DOHH2 (cell line): ENCODE data around the gene VPS26A.

Source experiments
- H3F3A ChIP-seq: fragments of 200-600 bp; sonication (generic), shearing (Covaris generic); 2 replicates; pipeline ENCODE4 v1.6.0; 2016; ENCODE audit warnings: antibody characterized with exemption, mild to moderate bottlenecking; ENCODE audit not compliant: control insufficient read depth, insufficient read depth
- H3K27ac ChIP-seq: fragments of 200-600 bp; sonication (generic); 2 replicates; pipeline ENCODE4 v1.5.1; 2014; ENCODE audit warnings: low read depth, mild to moderate bottlenecking, low read length, moderate library complexity
- H3K27me3 ChIP-seq: fragments of 200-600 bp; sonication (generic); 2 replicates; pipeline ENCODE4 v1.6.1; 2014; ENCODE audit warnings: mild to moderate bottlenecking, low read length, mixed read lengths; ENCODE audit not compliant: control insufficient read depth
- H3K36me3 ChIP-seq: fragments of 200-600 bp; sonication (generic); 2 replicates; pipeline ENCODE4 v1.6.1; 2014; ENCODE audit warnings: mild to moderate bottlenecking, low read length, moderate library complexity, mixed read lengths; ENCODE audit not compliant: control insufficient read depth
- H3K4me1 ChIP-seq: fragments of 200-600 bp; sonication (generic); 2 replicates; pipeline ENCODE4 v1.6.1; 2014; ENCODE audit warnings: mild to moderate bottlenecking, low read length, mixed read lengths; ENCODE audit not compliant: control insufficient read depth
- H3K4me2 ChIP-seq: fragments of 200-600 bp; sonication (generic); 2 replicates; pipeline ENCODE4 v1.6.0; 2014; ENCODE audit warnings: mild to moderate bottlenecking, low read length, moderate library complexity
- H3K4me3 ChIP-seq: fragments of 200-600 bp; sonication (generic); 2 replicates; pipeline ENCODE4 v1.5.1; 2014; ENCODE audit warnings: mild to moderate bottlenecking, low read length, mixed read lengths
- H3K79me2 ChIP-seq: fragments of 200-600 bp; sonication (generic); 2 replicates; pipeline ENCODE4 v1.6.1; 2014; ENCODE audit warnings: mild to moderate bottlenecking, low read length, mixed read lengths; ENCODE audit not compliant: control insufficient read depth
- H3K9me2 ChIP-seq: fragments of 200-600 bp; sonication (generic); replicated peaks from 2 replicates; pipeline ENCODE4 v1.6.1; 2014; ENCODE audit warnings: mild to moderate bottlenecking, low read length, mixed read lengths; ENCODE audit not compliant: control insufficient read depth
- H3K9me3 ChIP-seq: fragments of 200-600 bp; sonication (generic); 2 replicates; pipeline ENCODE4 v1.6.1; 2014; ENCODE audit warnings: antibody characterized with exemption, low read length, mixed read lengths; ENCODE audit not compliant: control insufficient read depth, insufficient read depth
- H4K20me1 ChIP-seq: fragments of 200-600 bp; sonication (generic); 2 replicates; pipeline ENCODE4 v1.6.0; 2014; ENCODE audit warnings: low read depth, mild to moderate bottlenecking, antibody characterized with exemption, low read length, moderate library complexity; ENCODE audit not compliant: control insufficient read depth, insufficient read depth
- EZH2phosphoT487 ChIP-seq: fragments of 200-600 bp; sonication (generic); IDR thresholded peaks from 2 replicates; pipeline ENCODE4 v1.6.1; 2017; ENCODE audit warnings: borderline replicate concordance, mild to moderate bottlenecking, antibody characterized with exemption, low read length, moderate library complexity, mixed read lengths
- TF ChIP-seq, protein P1 (sequence below): fragments of 200-600 bp; sonication (generic); IDR thresholded peaks from one replicate; pipeline ENCODE4 v1.5.1; 2014; ENCODE audit warnings: antibody characterized with exemption, mild to moderate bottlenecking, low read depth, low read length; ENCODE audit not compliant: poor library complexity, severe bottlenecking

Gene VPS26A

DNA sequence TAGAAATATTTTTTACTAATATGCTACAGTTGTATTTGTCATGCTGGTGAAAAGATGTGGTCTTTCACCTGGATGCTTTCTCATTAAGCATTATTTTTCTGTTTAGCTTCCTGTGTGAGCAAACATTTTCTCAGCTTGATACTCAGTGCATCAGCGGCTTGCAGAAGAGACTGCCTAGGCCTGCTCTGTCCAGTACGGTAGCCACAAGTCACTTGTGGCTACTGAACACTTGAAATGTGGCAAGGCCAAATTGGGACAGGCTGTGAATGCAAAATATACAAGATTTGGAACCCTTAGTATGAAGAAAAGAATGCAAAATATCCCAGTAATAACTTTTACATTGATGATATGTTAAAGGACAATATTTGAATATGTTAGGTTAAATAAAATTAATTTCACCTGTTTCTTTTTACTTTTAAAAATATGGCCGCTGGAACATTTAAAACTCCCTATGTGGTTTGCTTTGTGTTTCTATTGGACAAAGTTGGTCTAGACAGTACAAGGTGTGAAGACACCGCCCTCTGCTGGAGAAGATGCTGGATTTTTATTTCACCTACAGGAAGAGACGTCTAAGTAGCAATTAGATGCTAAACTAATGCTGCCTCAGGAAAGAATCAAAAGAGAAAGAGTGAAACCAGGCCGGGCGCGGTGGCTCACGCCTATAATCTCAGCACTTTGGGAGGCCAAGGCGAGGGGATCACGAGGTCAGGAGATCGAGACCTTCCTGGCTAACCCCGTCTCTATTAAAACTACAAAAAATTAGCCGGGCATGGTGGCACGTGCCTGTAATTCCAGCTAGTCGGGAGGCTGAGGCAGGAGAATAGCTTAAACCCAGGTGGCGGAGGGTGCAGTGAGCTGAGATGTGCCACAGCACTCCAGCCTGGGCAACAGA, 30.8 kb upstream of the VPS26A start:
- peaks cover 21% of the 10 kb centered on the region for H3K4me1 ChIP-seq
- no peaks in the 10 kb centered on the region for H3K9me2 ChIP-seq
- H3K9me3 ChIP-seq: no peaks in the 10 kb centered on the region
- no peak overlapping the region for H3K4me2 ChIP-seq
- H3K27ac ChIP-seq: no peak overlapping the region
- H3F3A ChIP-seq: no peaks in the 10 kb centered on the region
- no peaks in the 10 kb centered on the region for H3K27me3 ChIP-seq
- H3K79me2 ChIP-seq: no peaks in the 10 kb centered on the region
- H3K36me3 ChIP-seq: no peaks in the 10 kb centered on the region
- no peak for TF ChIP-seq EZH2phosphoT487
- TF ChIP-seq, protein P1, sequence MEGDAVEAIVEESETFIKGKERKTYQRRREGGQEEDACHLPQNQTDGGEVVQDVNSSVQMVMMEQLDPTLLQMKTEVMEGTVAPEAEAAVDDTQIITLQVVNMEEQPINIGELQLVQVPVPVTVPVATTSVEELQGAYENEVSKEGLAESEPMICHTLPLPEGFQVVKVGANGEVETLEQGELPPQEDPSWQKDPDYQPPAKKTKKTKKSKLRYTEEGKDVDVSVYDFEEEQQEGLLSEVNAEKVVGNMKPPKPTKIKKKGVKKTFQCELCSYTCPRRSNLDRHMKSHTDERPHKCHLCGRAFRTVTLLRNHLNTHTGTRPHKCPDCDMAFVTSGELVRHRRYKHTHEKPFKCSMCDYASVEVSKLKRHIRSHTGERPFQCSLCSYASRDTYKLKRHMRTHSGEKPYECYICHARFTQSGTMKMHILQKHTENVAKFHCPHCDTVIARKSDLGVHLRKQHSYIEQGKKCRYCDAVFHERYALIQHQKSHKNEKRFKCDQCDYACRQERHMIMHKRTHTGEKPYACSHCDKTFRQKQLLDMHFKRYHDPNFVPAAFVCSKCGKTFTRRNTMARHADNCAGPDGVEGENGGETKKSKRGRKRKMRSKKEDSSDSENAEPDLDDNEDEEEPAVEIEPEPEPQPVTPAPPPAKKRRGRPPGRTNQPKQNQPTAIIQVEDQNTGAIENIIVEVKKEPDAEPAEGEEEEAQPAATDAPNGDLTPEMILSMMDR: peak; percentile 74
- no peaks in the 10 kb centered on the region for H4K20me1 ChIP-seq
- H3K4me3 ChIP-seq: no peak overlapping the region

DNA sequence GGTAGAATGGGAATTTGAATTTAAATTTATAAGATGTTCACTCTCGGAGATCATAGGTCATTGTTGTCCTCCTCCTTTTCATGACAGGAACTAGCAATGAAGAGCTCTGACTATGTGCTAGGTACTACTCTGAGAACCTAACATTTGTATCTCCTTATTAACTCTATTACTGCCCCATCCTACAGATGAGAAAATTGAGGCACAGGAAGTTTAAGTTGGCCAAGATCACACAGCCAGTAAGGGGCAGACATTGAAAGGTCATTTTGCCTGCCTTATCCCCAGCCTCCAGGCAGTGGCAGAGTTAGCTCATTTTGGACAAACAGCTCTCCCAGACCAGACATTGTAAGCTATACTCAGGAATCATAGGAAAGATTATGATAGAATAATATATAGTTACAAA, 30.0 kb upstream of the VPS26A start:
- Histone ChIP-seq H3K4me3 (no peak overlapping the region), H3K79me2 (no peaks in the 10 kb centered on the region), H3K27me3 (no peaks in the 10 kb centered on the region), H3K4me2 (no peak overlapping the region), H3K9me3 (no peaks in the 10 kb centered on the region), H3F3A (no peaks in the 10 kb centered on the region), H3K4me1 (peaks cover 14% of the 10 kb centered on the region), H3K36me3 (no peaks in the 10 kb centered on the region), H3K9me2 (no peaks in the 10 kb centered on the region), H3K27ac (no peak overlapping the region), H4K20me1 (no peaks in the 10 kb centered on the region)
- TF ChIP-seq, protein P1: no peak
- TF ChIP-seq EZH2phosphoT487: no peak

DNA sequence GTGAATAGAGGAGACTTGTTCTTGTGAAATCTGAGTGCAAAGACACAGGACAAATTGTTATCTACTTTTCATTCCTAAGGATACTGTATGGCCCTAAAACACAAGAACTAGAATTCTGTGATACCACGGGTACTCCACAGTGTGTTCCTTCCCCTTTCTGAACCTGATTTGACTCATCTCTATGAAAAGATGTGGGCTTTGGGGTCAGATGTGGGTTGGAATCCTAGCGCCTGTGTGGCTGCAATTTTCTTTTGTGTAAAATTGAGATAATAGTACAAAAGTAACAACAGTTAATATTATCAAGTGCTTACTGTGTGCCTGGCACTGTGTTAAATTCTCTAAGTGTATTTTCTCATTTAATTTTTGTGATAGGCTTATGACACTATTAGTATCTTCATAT, 27.9 kb upstream of the VPS26A start:
- TF ChIP-seq EZH2phosphoT487: no peak
- TF ChIP-seq, protein P1: no peak
- Histone ChIP-seq H3K79me2 (no peaks in the 10 kb centered on the region), H3K36me3 (no peaks in the 10 kb centered on the region), H3F3A (no peaks in the 10 kb centered on the region), H3K27ac (no peak overlapping the region), H3K9me3 (no peaks in the 10 kb centered on the region), H3K27me3 (no peaks in the 10 kb centered on the region), H4K20me1 (no peaks in the 10 kb centered on the region), H3K4me2 (no peak overlapping the region), H3K4me1 (no peaks in the 10 kb centered on the region), H3K9me2 (no peaks in the 10 kb centered on the region), H3K4me3 (no peak overlapping the region)
